Pulmonary artery endothelial cell (primary cell): ENCODE results near the gene ODAD2. TPM values are rescaled to one million over a fixed set of nuclear protein-coding genes. Genes with fewer than 3 reads are reported as not detected.

ENCODE experiments used
- DNase-seq: peaks from one replicate; pipeline ENCODE4 v3.0.0-alpha.2; 2011; ENCODE audit warnings: low read depth, low spot score
- total RNA-seq: library from RNA; depleted of rRNA; stranded (reverse); fragments of >200 nt; gene quantifications from 2 replicates; pipeline ENCODE4 v1.2.3, GENCODE V29; 2014

The ODAD2 gene
- total RNA-seq, 1 donor from 2014 or later, result 0.20 TPM

GRCh38 chr10:27770181-27770580 is 228.7 kb downstream of the ODAD2 start:
- no peak for DNase-seq
